PC-9 (cell line): ENCODE data around the gene SAFB2.

Source experiments
- CTCF ChIP-seq: fragments of 200-600 bp; sonication (generic); conservative IDR thresholded peaks from 2 replicates; pipeline ENCODE4 v1.6.1; 2017; ENCODE audit warnings: mixed run types, antibody characterized with exemption, mild to moderate bottlenecking, moderate library complexity
- EZH2 ChIP-seq: fragments of 200-600 bp; sonication (generic); IDR thresholded peaks from 2 replicates; pipeline ENCODE4 v1.8.0; 2017; ENCODE audit warnings: antibody characterized with exemption, low read depth

GRCh38 chr19:5635427-5635826, 12.9 kb upstream of the SAFB2 start:
- TF ChIP-seq CTCF (no peak), EZH2 (no peak)
